ENCODE results near the gene LYSMD4.

LYSMD4 gene

GRCh38 chr15:99692825-99693224 lies 40.4 kb downstream of the LYSMD4 start:
- TF ChIP-seq, protein P1, sequence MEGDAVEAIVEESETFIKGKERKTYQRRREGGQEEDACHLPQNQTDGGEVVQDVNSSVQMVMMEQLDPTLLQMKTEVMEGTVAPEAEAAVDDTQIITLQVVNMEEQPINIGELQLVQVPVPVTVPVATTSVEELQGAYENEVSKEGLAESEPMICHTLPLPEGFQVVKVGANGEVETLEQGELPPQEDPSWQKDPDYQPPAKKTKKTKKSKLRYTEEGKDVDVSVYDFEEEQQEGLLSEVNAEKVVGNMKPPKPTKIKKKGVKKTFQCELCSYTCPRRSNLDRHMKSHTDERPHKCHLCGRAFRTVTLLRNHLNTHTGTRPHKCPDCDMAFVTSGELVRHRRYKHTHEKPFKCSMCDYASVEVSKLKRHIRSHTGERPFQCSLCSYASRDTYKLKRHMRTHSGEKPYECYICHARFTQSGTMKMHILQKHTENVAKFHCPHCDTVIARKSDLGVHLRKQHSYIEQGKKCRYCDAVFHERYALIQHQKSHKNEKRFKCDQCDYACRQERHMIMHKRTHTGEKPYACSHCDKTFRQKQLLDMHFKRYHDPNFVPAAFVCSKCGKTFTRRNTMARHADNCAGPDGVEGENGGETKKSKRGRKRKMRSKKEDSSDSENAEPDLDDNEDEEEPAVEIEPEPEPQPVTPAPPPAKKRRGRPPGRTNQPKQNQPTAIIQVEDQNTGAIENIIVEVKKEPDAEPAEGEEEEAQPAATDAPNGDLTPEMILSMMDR (IDR thresholded peaks at IDR 0.05; ENCODE audit: control insufficient read depth, extremely low read depth, insufficient read depth), result no peak
- no peak for DNase-seq (ENCODE audit: low read depth)
- no peak overlapping the region for H3K4me3 ChIP-seq (ENCODE audit: low read depth, low read length)

GRCh38 chr15:99686290-99686689 lies 46.9 kb downstream of the LYSMD4 start:
- no peak overlapping the region for H3K4me3 ChIP-seq (ENCODE audit: low read depth, low read length)

GRCh38 chr15:99683000-99683670 lies 50.1 kb downstream of the LYSMD4 start:
- TF ChIP-seq, protein P1 (IDR thresholded peaks at IDR 0.05; ENCODE audit: control insufficient read depth, extremely low read depth, insufficient read depth), result no peak
- DNase-seq (ENCODE audit: low read depth), result no peak
- no peak overlapping the region for H3K4me3 ChIP-seq (ENCODE audit: low read depth, low read length)

More at GRCh38 chr15:99686290-99686689, 46.9 kb downstream of the LYSMD4 start:
- DNase-seq (ENCODE audit: low read depth), result no peak
- TF ChIP-seq, protein P1 (IDR thresholded peaks at IDR 0.05; ENCODE audit: control insufficient read depth, extremely low read depth, insufficient read depth), result no peak

GRCh38 chr15:99682455-99682854 lies 50.8 kb downstream of the LYSMD4 start:
- TF ChIP-seq, protein P1 (IDR thresholded peaks at IDR 0.05; ENCODE audit: control insufficient read depth, extremely low read depth, insufficient read depth), result no peak
- DNase-seq (ENCODE audit: low read depth), result no peak
- no peak overlapping the region for H3K4me3 ChIP-seq (ENCODE audit: low read depth, low read length)

DNA sequence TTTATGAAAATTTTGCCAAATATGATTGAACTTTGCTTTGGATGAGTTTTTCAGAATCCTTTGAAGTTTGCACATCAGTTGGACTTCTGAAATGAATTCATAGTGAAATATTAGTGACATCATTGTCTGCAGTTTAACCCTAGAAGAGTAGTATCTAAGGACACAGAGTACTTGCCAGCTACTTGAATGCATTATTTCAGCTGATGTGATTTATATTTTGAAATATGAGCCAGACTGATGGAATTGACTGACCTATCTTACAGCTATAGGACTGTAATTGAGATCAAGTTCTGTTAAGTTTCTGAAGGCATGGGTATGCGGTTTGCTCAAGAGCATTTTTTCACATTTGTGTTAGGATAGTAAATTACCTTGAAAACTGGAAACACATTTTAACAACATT lies 51.2 kb downstream of the LYSMD4 start:
- DNase-seq (ENCODE audit: low read depth), result no peak
- no peak overlapping the region for H3K4me3 ChIP-seq (ENCODE audit: low read depth, low read length)
- TF ChIP-seq, protein P1 (IDR thresholded peaks at IDR 0.05; ENCODE audit: control insufficient read depth, extremely low read depth, insufficient read depth), result no peak

DNA sequence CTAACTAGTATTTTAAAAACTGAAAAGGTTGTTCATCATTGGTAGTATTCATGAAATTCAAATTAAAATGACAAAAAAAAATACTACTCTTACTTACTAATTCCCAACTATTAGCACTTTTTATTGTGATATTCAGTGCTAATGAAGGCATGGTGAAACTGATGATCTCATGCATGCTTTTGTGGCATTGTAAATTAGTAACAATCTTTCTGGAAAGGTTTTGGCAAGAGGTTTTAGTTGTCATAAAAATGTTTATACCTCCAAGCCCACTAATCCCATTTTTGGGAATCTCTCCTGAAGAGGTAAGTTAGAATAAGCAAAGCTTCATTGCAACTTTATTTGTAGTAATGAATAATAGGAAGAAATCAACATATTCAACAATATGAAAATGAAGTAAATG lies 53.0 kb downstream of the LYSMD4 start:
- TF ChIP-seq, protein P1 (IDR thresholded peaks at IDR 0.05; ENCODE audit: control insufficient read depth, extremely low read depth, insufficient read depth), result no peak
- H3K4me3 ChIP-seq (ENCODE audit: low read depth, low read length), result no peak overlapping the region
- no peak for DNase-seq (ENCODE audit: low read depth)
